Measurements from ENCODE around the gene CTNNAL1. TPM values are rescaled to one million over a fixed set of nuclear protein-coding genes. Genes with fewer than 3 reads are reported as not detected.
A peak's percentile ranks its signal among the peaks of the same experiment; 100 is the strongest.

CTNNAL1 gene
- total and polyA plus RNA-seq, 12 donors = 182 to 817 (median 380) TPM

GRCh38 chr9:109035684-109036423 is 22.6 kb upstream of the CTNNAL1 start:
- peak; percentile 72 to 93 (median 90) for DNase-seq
- WGBS, 4 donors = 14 to 32% (median 24%) methylated on average over 2 of the region's 2 CpGs
- Histone ChIP-seq H3K4me1 (replicated peaks in 1 of 2) (peaks cover 11 to 59% of the 10 kb centered on the region in 2 donors), H3K27ac (peak overlapping the region in 4 of 5 donors; percentile 25 to 73 (median 52)), H3K27me3 (no peaks in the 10 kb centered on the region), H3K9me3 (replicated peaks in 1 of 3) (no peaks in the 10 kb centered on the region), H3K4me3 (no peak overlapping the region), H3K36me3 (replicated peaks in 1 of 2) (peaks cover 0 to 20% of the 10 kb centered on the region in 2 donors)
- TF ChIP-seq POLR2A (IDR thresholded peaks at IDR 0.05) (no peak), CTCF (IDR thresholded peaks at IDR 0.05) (peak in 1 of 6 experiments; percentile 4)
- intact Hi-C loops (cut with DNase I) = no loop called here

- intact Hi-C loops (cut with DNase I) = no loop called here
Observed at GRCh38 chr9:109033941-109034700, 20.8 kb upstream of the CTNNAL1 start.

GRCh38 chr9:109031241-109031640 is 17.9 kb upstream of the CTNNAL1 start:
- DNase-seq = no peak
- Histone ChIP-seq H3K36me3 (replicated peaks in 1 of 2) (peaks cover 0 to 20% of the 10 kb centered on the region in 2 donors), H3K27me3 (no peaks in the 10 kb centered on the region), H3K4me1 (replicated peaks in 1 of 2) (peaks cover under 1 to 36% of the 10 kb centered on the region in 2 donors), H3K9me3 (replicated peaks in 1 of 3) (no peaks in the 10 kb centered on the region), H3K4me3 (no peak overlapping the region), H3K27ac (no peak overlapping the region)
- TF ChIP-seq POLR2A (IDR thresholded peaks at IDR 0.05) (no peak), CTCF (IDR thresholded peaks at IDR 0.05) (no peak)
- intact Hi-C loops (cut with DNase I) = no loop called here
- 92 to 93% (median 93%) methylated on average over 3 of the region's 3 CpGs for WGBS, 4 donors

More at GRCh38 chr9:109033941-109034700, 20.8 kb upstream of the CTNNAL1 start:
- no peak for DNase-seq
- 91 to 92% (median 92%) methylated on average over 6 of the region's 6 CpGs for whole genome bisulfite sequencing, 4 donors
- H3K27ac ChIP-seq = peak overlapping the region in 4 of 5 donors; percentile 33 to 56 (median 36)
- H3K4me1 ChIP-seq (replicated peaks in 1 of 2) = peaks cover 11 to 53% of the 10 kb centered on the region in 2 donors
- no peak for TF ChIP-seq CTCF (IDR thresholded peaks at IDR 0.05)
- TF ChIP-seq POLR2A (IDR thresholded peaks at IDR 0.05) = no peak
- no peaks in the 10 kb centered on the region for H3K27me3 ChIP-seq
- no peak overlapping the region for H3K4me3 ChIP-seq
- H3K36me3 ChIP-seq (replicated peaks in 1 of 2) = peaks cover 0 to 20% of the 10 kb centered on the region in 2 donors
- H3K9me3 ChIP-seq (replicated peaks in 1 of 3) = no peaks in the 10 kb centered on the region

- WGBS, 4 donors = 89 to 97% (median 96%) methylated on average over 4 of the region's 4 CpGs
- peaks cover 3 to 34% of the 10 kb centered on the region in 2 donors for H3K4me1 ChIP-seq (replicated peaks in 1 of 2)
- intact Hi-C loops (cut with DNase I) = no loop called here
- no peak for DNase-seq
- TF ChIP-seq POLR2A (IDR thresholded peaks at IDR 0.05) (no peak), CTCF (IDR thresholded peaks at IDR 0.05) (no peak)
- H3K27ac ChIP-seq = no peak overlapping the region
- H3K4me3 ChIP-seq = no peak overlapping the region
- H3K27me3 ChIP-seq = no peaks in the 10 kb centered on the region
- no peaks in the 10 kb centered on the region for H3K9me3 ChIP-seq (replicated peaks in 1 of 3)
- peaks cover 0 to 20% of the 10 kb centered on the region in 2 donors for H3K36me3 ChIP-seq (replicated peaks in 1 of 2)
Observed at GRCh38 chr9:109030426-109030825, 17.1 kb upstream of the CTNNAL1 start.
